Measurements from ENCODE around the gene CADM4. TPM values are rescaled to one million over a fixed set of nuclear protein-coding genes. Genes with fewer than 3 reads are reported as not detected.
"Not testable (repeated sequence)": the region's sequence is repeated elsewhere in the genome, so short reads cannot be mapped to it uniquely, and the experiment has no call there.

Gene CADM4
- total RNA-seq, 1 donor from 2014 or later, result 71.6 TPM

- Mint-ChIP-seq H3K27ac (no peak overlapping the region), H3K27me3 (peaks cover 7% of the 10 kb centered on the region), H3K9me3 (ENCODE audit: low read depth) (no peaks in the 10 kb centered on the region), H3K36me3 (ENCODE audit: insufficient read depth) (no peaks in the 10 kb centered on the region), H3K4me3 (ENCODE audit: low read depth) (no peak overlapping the region), H3K4me1 (ENCODE audit: low read depth) (no peaks in the 10 kb centered on the region)
- TF ChIP-seq CTCF (IDR thresholded peaks at IDR 0.05; ENCODE audit: unreplicated experiment), result no peak
- no peak for DNase-seq (ENCODE audit: low spot score, unreplicated experiment)
Measured at GRCh38 chr19:43682824-43683661, 43.4 kb upstream of the CADM4 start.

GRCh38 chr19:43682269-43682668, 42.6 kb upstream of the CADM4 start:
- not testable (repeated sequence) for H3K9me3 Mint-ChIP-seq (ENCODE audit: low read depth); H3K4me1 Mint-ChIP-seq (ENCODE audit: low read depth); DNase-seq (ENCODE audit: low spot score, unreplicated experiment); H3K27ac Mint-ChIP-seq; H3K36me3 Mint-ChIP-seq (ENCODE audit: insufficient read depth); H3K27me3 Mint-ChIP-seq; H3K4me3 Mint-ChIP-seq (ENCODE audit: low read depth)

GRCh38 chr19:43681821-43682220, 42.2 kb upstream of the CADM4 start:
- no peak for TF ChIP-seq CTCF (IDR thresholded peaks at IDR 0.05; ENCODE audit: unreplicated experiment)
- Mint-ChIP-seq H3K9me3 (ENCODE audit: low read depth) (no peaks in the 10 kb centered on the region), H3K4me1 (ENCODE audit: low read depth) (no peaks in the 10 kb centered on the region), H3K27ac (no peak overlapping the region), H3K4me3 (ENCODE audit: low read depth) (no peak overlapping the region), H3K27me3 (peaks cover 12% of the 10 kb centered on the region), H3K36me3 (ENCODE audit: insufficient read depth) (no peaks in the 10 kb centered on the region)
- DNase-seq (ENCODE audit: low spot score, unreplicated experiment), result no peak

- H3K27ac Mint-ChIP-seq, result no peak overlapping the region
- peaks cover 2% of the 10 kb centered on the region for H3K4me1 Mint-ChIP-seq (ENCODE audit: low read depth)
- no peak for TF ChIP-seq CTCF (IDR thresholded peaks at IDR 0.05; ENCODE audit: unreplicated experiment)
- H3K9me3 Mint-ChIP-seq (ENCODE audit: low read depth), result no peaks in the 10 kb centered on the region
- H3K27me3 Mint-ChIP-seq, result peaks cover 18% of the 10 kb centered on the region
- DNase-seq (ENCODE audit: low spot score, unreplicated experiment), result no peak
- no peak overlapping the region for H3K4me3 Mint-ChIP-seq (ENCODE audit: low read depth)
- no peaks in the 10 kb centered on the region for H3K36me3 Mint-ChIP-seq (ENCODE audit: insufficient read depth)
Measured at GRCh38 chr19:43678512-43679261, 39.0 kb upstream of the CADM4 start.

GRCh38 chr19:43675906-43676305, 36.3 kb upstream of the CADM4 start:
- no peak overlapping the region for H3K4me3 Mint-ChIP-seq (ENCODE audit: low read depth)
- H3K27me3 Mint-ChIP-seq, result peaks cover 24% of the 10 kb centered on the region
- no peaks in the 10 kb centered on the region for H3K9me3 Mint-ChIP-seq (ENCODE audit: low read depth)
- TF ChIP-seq CTCF (IDR thresholded peaks at IDR 0.05; ENCODE audit: unreplicated experiment), result no peak
- no peak for DNase-seq (ENCODE audit: low spot score, unreplicated experiment)
- no peaks in the 10 kb centered on the region for H3K36me3 Mint-ChIP-seq (ENCODE audit: insufficient read depth)
- peaks cover 9% of the 10 kb centered on the region for H3K4me1 Mint-ChIP-seq (ENCODE audit: low read depth)
- H3K27ac Mint-ChIP-seq, result no peak overlapping the region

Data from progenitor cell of endocrine pancreas (in vitro differentiated cells).